DND-41 (cell line): ENCODE measurements around the gene CACNA1D.

ENCODE experiments used
- ATAC-seq: fragments of 200-7000 bp; cut with Tn5 transposase; 3 replicates; pipeline ENCODE4 v1.9.1; 2021; ENCODE audit warnings: low read depth; ENCODE audit not compliant: insufficient read depth
- DNase-seq: peaks from one replicate; pipeline ENCODE4 v3.0.0-alpha.2; 2020
- H2AFZ ChIP-seq: 2 replicates; pipeline ENCODE4 v1.6.0; 2012; ENCODE audit warnings: low read depth, low read length
- H3K27ac ChIP-seq: 2 replicates; pipeline ENCODE4 v1.5.1; 2012; ENCODE audit warnings: low read length, inconsistent platforms
- H3K27me3 ChIP-seq: fragments of 200-600 bp; sonication (generic); 2 replicates; pipeline ENCODE4 v1.6.0; 2012; ENCODE audit warnings: low read length, mild to moderate bottlenecking, inconsistent platforms; ENCODE audit not compliant: insufficient read depth, poor library complexity
- H3K36me3 ChIP-seq: 2 replicates; pipeline ENCODE4 v1.5.1; 2012; ENCODE audit warnings: low read length, inconsistent platforms; ENCODE audit not compliant: insufficient read depth
- H3K4me1 ChIP-seq: 2 replicates; pipeline ENCODE4 v1.5.1; 2012; ENCODE audit warnings: mild to moderate bottlenecking, low read length; ENCODE audit not compliant: insufficient read depth
- H3K4me2 ChIP-seq: 2 replicates; pipeline ENCODE4 v1.6.0; 2012; ENCODE audit warnings: mild to moderate bottlenecking, moderate library complexity, low read length, inconsistent platforms; ENCODE audit not compliant: insufficient read depth
- H3K4me3 ChIP-seq, 2 experiments: fragments of 200-600 bp in 1 of 2; shearing (Covaris generic) in 1 of 2; 2 replicates each; pipeline ENCODE4 v1.5.1; 2012 to 2016; ENCODE audit warnings: inconsistent platforms in 2 of 2, low read length in 2 of 2, mild to moderate bottlenecking in 2 of 2, low read depth in 1 of 2, moderate library complexity in 1 of 2
- H3K79me2 ChIP-seq: 2 replicates; pipeline ENCODE4 v1.6.0; 2012; ENCODE audit warnings: low read length, inconsistent platforms; ENCODE audit not compliant: insufficient read depth
- H3K9ac ChIP-seq: 2 replicates; pipeline ENCODE4 v1.6.0; 2012; ENCODE audit warnings: low read depth, mild to moderate bottlenecking, inconsistent platforms, low read length, moderate library complexity
- H3K9me3 ChIP-seq: 2 replicates; pipeline ENCODE4 v1.5.1; 2012; ENCODE audit warnings: low read length, moderate library complexity, mild to moderate bottlenecking, inconsistent platforms; ENCODE audit not compliant: insufficient read depth, severe bottlenecking
- H4K20me1 ChIP-seq: 2 replicates; pipeline ENCODE4 v1.6.0; 2012; ENCODE audit warnings: low read length; ENCODE audit not compliant: insufficient read depth
- CTCF ChIP-seq: IDR thresholded peaks from 2 replicates; pipeline ENCODE4 v1.5.1; 2012; ENCODE audit warnings: borderline replicate concordance, low read length, moderate library complexity, mild to moderate bottlenecking; ENCODE audit not compliant: poor library complexity, severe bottlenecking; ENCODE audit errors: extremely low read depth
- EZH2 ChIP-seq: IDR thresholded peaks from 3 replicates; pipeline ENCODE4 v1.6.1; 2012; ENCODE audit warnings: borderline replicate concordance, low read depth, mild to moderate bottlenecking, moderate library complexity, low read length, inconsistent platforms; ENCODE audit not compliant: severe bottlenecking

The CACNA1D gene

GRCh38 chr3:53550005-53550620 is 55.7 kb downstream of the CACNA1D start:
- Histone ChIP-seq H3K9ac (no peak overlapping the region), H3K27me3 (peaks cover 12% of the 10 kb centered on the region), H3K36me3 (no peaks in the 10 kb centered on the region), H3K4me1 (no peaks in the 10 kb centered on the region), H4K20me1 (no peaks in the 10 kb centered on the region; the same call in 1 of the 2 replicates), H3K4me2 (no peak overlapping the region), H3K9me3 (no peaks in the 10 kb centered on the region), H3K27ac (no peak overlapping the region), H2AFZ (no peak overlapping the region), H3K4me3 (no peak overlapping the region), H3K79me2 (no peaks in the 10 kb centered on the region)
- no peak for ATAC-seq
- no peak for DNase-seq
- TF ChIP-seq EZH2: no peak
- TF ChIP-seq CTCF: no peak

GRCh38 chr3:53551324-53551723 is 56.9 kb downstream of the CACNA1D start:
- Histone ChIP-seq H3K36me3 (no peaks in the 10 kb centered on the region), H2AFZ (no peak overlapping the region), H3K9ac (no peak overlapping the region), H3K27ac (no peak overlapping the region), H3K4me3 (no peak overlapping the region), H3K27me3 (peaks cover 9% of the 10 kb centered on the region), H3K4me1 (no peaks in the 10 kb centered on the region), H4K20me1 (no peaks in the 10 kb centered on the region; the same call in 1 of the 2 replicates), H3K9me3 (no peaks in the 10 kb centered on the region), H3K4me2 (no peak overlapping the region), H3K79me2 (no peaks in the 10 kb centered on the region)
- DNase-seq: no peak
- no peak for ATAC-seq
- TF ChIP-seq EZH2: no peak
- TF ChIP-seq CTCF: no peak

- Histone ChIP-seq H3K4me2 (no peak overlapping the region), H3K27ac (no peak overlapping the region), H3K27me3 (peaks cover 9% of the 10 kb centered on the region), H4K20me1 (no peaks in the 10 kb centered on the region), H3K4me3 (no peak overlapping the region), H3K36me3 (no peaks in the 10 kb centered on the region), H3K4me1 (no peaks in the 10 kb centered on the region), H2AFZ (no peak overlapping the region), H3K9ac (no peak overlapping the region), H3K9me3 (no peaks in the 10 kb centered on the region), H3K79me2 (no peaks in the 10 kb centered on the region)
- no peak for TF ChIP-seq EZH2
- TF ChIP-seq CTCF: no peak
- no peak for ATAC-seq
- DNase-seq: no peak
Observed at GRCh38 chr3:53552730-53553129, 58.3 kb downstream of the CACNA1D start.

- no peak overlapping the region for H3K27ac ChIP-seq
- no peaks in the 10 kb centered on the region for H3K9me3 ChIP-seq
- no peak overlapping the region for H3K4me2 ChIP-seq
- H3K27me3 ChIP-seq: peaks cover 9% of the 10 kb centered on the region
- H3K79me2 ChIP-seq: no peaks in the 10 kb centered on the region
- no peak for TF ChIP-seq EZH2
- TF ChIP-seq CTCF: no peak
- no peaks in the 10 kb centered on the region for H4K20me1 ChIP-seq
- no peaks in the 10 kb centered on the region for H3K36me3 ChIP-seq
- H3K4me3 ChIP-seq: no peak overlapping the region
- no peak for ATAC-seq
- DNase-seq: no peak
- no peak overlapping the region for H2AFZ ChIP-seq
- no peak overlapping the region for H3K9ac ChIP-seq
- no peaks in the 10 kb centered on the region for H3K4me1 ChIP-seq
Observed at GRCh38 chr3:53553200-53553599, 58.8 kb downstream of the CACNA1D start.
